Muscle layer of duodenum (tissue), 2 donors: Measurements from ENCODE around the gene LRBA.

Experiments used
- H3K27ac ChIP-seq: one replicate; pipeline ENCODE4 v1.7.0; 2013; ENCODE audit warnings: mild to moderate bottlenecking, low read length
- H3K27me3 ChIP-seq: one replicate; pipeline ENCODE4 v1.7.0; 2013; ENCODE audit warnings: low read depth, mild to moderate bottlenecking, control low read depth, low read length
- H3K36me3 ChIP-seq, 2 donors: one replicate each; pipeline ENCODE4 v1.7.0; 2013; ENCODE audit warnings: low read length in 2 of 2, control low read depth in 1 of 2, mild to moderate bottlenecking in 1 of 2; ENCODE audit not compliant: insufficient read depth in 2 of 2, control insufficient read depth in 1 of 2
- H3K4me1 ChIP-seq, 2 donors: one replicate each; pipeline ENCODE4 v1.7.0; 2013; ENCODE audit warnings: low read length in 2 of 2, mild to moderate bottlenecking in 2 of 2, control low read depth in 1 of 2, moderate library complexity in 1 of 2; ENCODE audit not compliant: insufficient read depth in 2 of 2, control insufficient read depth in 1 of 2
- H3K4me3 ChIP-seq, 2 donors: one replicate each; pipeline ENCODE4 v1.7.0; 2013; ENCODE audit warnings: low read length in 2 of 2, low read depth in 1 of 2, mild to moderate bottlenecking in 1 of 2
- H3K9me3 ChIP-seq, 2 donors: one replicate each; pipeline ENCODE4 v1.7.0; 2013; ENCODE audit warnings: low read length in 2 of 2, control low read depth in 1 of 2, mild to moderate bottlenecking in 1 of 2; ENCODE audit not compliant: control insufficient read depth in 1 of 2
- donor health status: healthy.

The LRBA gene

DNA sequence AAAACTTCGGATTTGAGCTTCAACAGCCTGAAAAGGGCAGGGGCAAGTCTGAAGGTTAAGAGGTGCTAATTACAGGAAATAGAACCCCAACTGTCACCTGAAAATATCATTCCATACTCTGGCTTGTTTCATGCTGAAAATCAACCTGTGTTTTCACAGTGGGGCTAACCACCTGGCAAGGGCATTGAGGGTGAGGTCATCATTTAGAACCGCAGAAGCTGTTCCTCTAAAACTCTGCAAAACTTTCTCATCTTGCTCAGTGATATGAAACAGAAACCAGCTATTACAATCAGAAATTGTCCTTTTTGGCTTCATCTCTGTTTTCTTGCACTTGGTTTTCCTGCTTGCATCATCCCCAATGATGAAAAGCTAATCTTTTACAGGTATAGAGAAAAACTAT lies 689.2 kb downstream of the LRBA start:
- H3K4me1 ChIP-seq, result peaks cover 0 to 6% of the 10 kb centered on the region in 2 donors
- no peak overlapping the region for H3K27ac ChIP-seq
- no peaks in the 10 kb centered on the region for H3K27me3 ChIP-seq
- no peaks in the 10 kb centered on the region for H3K9me3 ChIP-seq
- H3K36me3 ChIP-seq, result peaks cover 0 to 3% of the 10 kb centered on the region in 2 donors
- no peak overlapping the region for H3K4me3 ChIP-seq

DNA sequence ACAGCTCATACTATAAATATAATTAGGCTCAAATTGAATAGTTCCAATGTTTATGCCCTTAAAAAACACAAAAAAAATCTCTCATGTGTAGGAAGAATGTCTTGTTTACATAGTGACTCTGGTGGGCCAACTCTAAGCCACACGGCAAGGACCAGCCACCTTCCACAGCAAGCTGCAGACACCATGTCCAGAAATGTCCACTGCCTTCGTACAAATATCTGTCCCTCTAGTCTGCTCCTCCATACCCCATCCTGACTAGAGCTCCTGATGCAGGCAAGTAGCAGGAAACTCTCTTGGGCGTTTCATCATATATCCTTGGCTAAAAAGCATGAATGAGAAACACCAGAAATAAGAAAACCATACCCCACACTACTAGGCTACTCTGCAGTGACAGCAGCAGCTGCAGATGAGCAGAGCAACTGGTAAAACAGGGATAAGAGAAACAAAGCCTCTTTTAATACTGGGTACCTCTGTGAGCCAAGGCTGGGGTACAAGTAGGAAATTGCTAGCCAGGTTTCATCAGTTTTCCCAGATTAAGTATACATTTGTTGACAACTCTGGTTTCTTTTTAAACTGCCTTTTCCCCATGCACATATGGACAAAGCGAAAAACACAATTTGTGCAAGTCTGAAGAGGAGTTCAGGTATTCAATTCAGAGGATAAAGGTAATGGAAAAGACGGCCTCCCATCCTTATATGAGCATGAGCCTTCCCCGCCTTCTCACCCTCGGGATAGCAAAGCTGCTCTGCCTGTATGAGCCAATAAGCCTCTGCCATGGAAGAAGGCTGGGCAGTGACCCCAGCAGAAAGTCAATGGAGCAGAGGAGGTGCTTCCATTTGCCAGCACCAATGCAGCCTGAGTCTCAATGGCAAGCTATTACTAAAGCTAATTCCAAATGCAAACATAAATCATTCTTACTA lies 691.4 kb downstream of the LRBA start:
- Histone ChIP-seq H3K4me3 (no peak overlapping the region), H3K27ac (no peak overlapping the region), H3K4me1 (peaks cover 0 to 6% of the 10 kb centered on the region in 2 donors), H3K36me3 (peaks cover 0 to 10% of the 10 kb centered on the region in 2 donors), H3K27me3 (no peaks in the 10 kb centered on the region), H3K9me3 (no peaks in the 10 kb centered on the region)

DNA sequence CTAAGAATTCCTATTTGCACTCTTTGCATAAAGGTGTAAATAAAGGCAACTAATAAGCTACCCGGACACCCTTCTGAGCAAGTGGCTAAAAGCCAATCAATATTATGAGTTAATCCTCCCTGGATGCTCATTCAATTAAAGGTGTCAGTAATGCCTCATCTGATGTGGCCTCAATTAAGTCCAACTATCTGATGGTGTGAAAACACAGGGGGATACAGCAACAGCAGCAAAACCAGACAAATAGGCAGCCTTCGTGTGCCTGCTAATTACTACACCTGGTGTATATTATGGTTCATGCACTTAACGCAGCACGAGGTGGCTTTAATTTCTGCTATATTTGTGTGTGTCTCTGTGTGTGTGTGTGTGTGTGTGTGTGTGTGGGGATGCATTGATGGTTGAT lies 692.4 kb downstream of the LRBA start:
- H3K27ac ChIP-seq, result no peak overlapping the region
- H3K9me3 ChIP-seq, result no peaks in the 10 kb centered on the region
- H3K4me3 ChIP-seq, result no peak overlapping the region
- peaks cover 0 to 6% of the 10 kb centered on the region in 2 donors for H3K4me1 ChIP-seq
- H3K36me3 ChIP-seq, result peaks cover 0 to 10% of the 10 kb centered on the region in 2 donors
- H3K27me3 ChIP-seq, result no peaks in the 10 kb centered on the region

DNA sequence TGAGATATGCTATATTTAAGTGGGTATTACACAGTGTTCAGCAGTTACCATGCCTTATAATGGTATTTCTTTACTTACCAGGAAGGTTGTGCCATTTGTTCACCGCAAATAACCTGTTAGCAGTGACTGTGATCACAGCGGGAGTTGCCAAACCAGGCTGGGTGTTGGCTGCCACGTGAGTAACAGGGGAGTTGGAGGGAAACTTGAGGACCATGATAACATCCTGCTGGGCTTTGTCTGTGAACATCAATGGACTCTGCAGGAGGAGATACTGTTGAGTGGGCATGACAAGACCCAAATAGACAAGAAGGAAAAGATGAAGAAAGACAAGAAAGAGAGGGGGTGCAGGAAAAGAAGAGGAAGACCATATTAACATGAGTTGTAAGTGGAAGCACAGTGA lies 694.0 kb downstream of the LRBA start:
- H3K4me1 ChIP-seq, result peaks cover 0 to 6% of the 10 kb centered on the region in 2 donors
- H3K36me3 ChIP-seq, result peaks cover 0 to 10% of the 10 kb centered on the region in 2 donors
- H3K4me3 ChIP-seq, result no peak overlapping the region
- H3K27ac ChIP-seq, result no peak overlapping the region
- no peaks in the 10 kb centered on the region for H3K9me3 ChIP-seq
- H3K27me3 ChIP-seq, result no peaks in the 10 kb centered on the region

DNA sequence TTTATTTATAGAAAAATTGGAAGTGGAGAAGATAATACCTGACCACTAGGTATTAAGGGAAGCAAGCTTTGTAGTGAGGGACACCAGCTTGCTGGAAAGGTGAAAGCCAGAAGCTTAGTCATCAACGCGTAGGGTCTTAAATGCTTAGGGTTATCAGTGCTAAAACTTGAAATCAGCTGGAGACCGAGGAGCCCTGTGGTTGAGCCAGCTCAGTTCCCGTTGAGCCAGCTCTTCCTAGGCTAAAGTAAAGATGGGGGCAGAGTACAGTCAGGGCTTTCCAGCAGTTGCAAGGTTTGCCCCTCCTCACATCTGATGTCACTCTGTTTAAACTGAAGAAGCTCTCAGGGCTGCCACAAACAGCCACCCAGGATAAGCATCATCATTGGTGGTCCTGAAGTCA lies 696.1 kb downstream of the LRBA start:
- Histone ChIP-seq H3K36me3 (peaks cover 0 to 10% of the 10 kb centered on the region in 2 donors), H3K4me1 (peaks cover 0 to 6% of the 10 kb centered on the region in 2 donors), H3K4me3 (no peak overlapping the region), H3K9me3 (no peaks in the 10 kb centered on the region), H3K27me3 (no peaks in the 10 kb centered on the region), H3K27ac (no peak overlapping the region)

DNA sequence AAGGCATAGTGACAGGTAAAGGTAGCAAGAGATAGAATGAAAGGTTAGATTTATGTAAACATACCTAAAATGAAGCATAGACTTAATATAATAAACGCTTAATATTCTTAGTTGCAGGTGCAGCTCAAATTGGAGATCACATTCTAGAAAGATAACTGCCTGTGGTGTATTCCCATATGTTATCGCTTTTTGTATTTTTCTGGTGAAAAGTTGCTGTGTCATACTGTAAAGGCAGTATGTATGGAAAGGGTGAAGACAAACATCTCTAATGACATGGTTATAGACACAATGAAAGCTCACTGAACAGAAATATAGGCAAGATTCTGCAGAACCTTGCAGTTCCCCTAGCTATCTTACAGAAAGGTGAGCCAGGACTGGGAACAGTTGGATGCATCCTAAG lies 696.6 kb downstream of the LRBA start:
- H3K4me3 ChIP-seq, result no peak overlapping the region
- H3K27ac ChIP-seq, result no peak overlapping the region
- H3K27me3 ChIP-seq, result no peaks in the 10 kb centered on the region
- no peaks in the 10 kb centered on the region for H3K9me3 ChIP-seq
- H3K36me3 ChIP-seq, result peaks cover 0 to 10% of the 10 kb centered on the region in 2 donors
- peaks cover 0 to 4% of the 10 kb centered on the region in 2 donors for H3K4me1 ChIP-seq

DNA sequence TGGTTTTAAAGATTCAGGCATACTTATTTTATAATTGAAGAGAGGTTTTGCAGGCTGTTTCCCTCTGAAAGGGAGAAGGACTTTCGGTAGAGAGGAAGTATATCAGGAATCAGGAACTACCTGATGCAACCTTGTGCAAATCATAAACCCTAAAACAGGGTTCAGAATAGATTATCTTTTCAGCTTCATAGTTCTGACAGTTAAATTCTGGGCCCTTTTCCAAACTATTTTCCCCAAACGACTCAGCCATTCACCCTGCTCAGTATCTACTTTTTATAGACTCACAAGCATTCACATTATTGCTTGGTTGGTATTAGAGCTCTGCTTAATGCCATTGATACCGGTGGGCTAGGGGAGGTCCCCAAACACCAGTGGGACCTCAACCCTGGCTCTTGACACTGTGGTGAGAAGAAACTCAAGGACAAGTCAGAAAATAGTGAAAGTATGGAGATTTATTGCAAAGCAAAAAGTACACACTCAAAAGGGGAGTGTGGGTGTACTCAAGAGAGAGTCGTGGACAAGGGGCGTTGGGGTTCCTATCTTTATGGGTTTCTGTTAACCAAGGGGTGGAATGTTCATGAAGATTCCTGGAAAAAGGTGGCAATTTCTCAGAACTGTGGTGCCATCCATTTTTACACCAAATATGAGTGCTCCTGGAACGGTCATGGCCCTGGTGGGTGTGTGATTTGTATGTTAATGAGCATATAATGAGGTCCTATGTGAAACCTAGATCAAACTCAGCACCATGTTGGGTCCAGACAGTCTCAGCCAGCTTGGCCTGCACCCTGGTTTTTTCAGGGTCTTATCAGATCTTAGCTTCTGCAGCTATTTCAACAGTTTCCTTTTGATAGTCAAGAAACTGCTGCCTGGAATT lies 698.5 kb downstream of the LRBA start:
- H3K4me3 ChIP-seq, result no peak overlapping the region
- no peak overlapping the region for H3K27ac ChIP-seq
- no peaks in the 10 kb centered on the region for H3K27me3 ChIP-seq
- no peaks in the 10 kb centered on the region for H3K9me3 ChIP-seq
- peaks cover 0 to under 1% of the 10 kb centered on the region in 2 donors for H3K4me1 ChIP-seq
- H3K36me3 ChIP-seq, result peaks cover 0 to 10% of the 10 kb centered on the region in 2 donors

DNA sequence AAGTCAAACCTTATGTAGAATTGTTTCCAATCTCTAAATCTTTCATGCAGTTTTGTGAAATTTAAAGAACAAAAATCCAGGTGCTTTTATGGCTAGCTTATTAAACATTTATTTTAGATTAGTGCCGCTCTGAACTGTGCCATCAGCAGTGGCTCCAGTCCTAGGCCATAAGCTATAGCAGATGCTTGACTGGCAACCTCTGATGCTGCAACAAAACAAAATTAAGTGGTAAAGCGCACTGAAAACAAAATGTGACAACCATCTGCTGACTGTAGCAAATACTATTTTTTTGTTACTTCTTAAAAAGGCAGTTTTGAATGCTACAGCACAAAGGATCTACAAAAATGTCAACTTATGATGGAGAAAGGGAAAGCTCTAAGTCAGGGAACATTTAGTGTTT lies 699.4 kb downstream of the LRBA start:
- no peaks in the 10 kb centered on the region for H3K9me3 ChIP-seq
- H3K36me3 ChIP-seq, result peaks cover 0 to 7% of the 10 kb centered on the region in 2 donors
- no peak overlapping the region for H3K4me3 ChIP-seq
- H3K27ac ChIP-seq, result no peak overlapping the region
- H3K27me3 ChIP-seq, result no peaks in the 10 kb centered on the region
- H3K4me1 ChIP-seq, result peaks cover 0 to 5% of the 10 kb centered on the region in 2 donors

DNA sequence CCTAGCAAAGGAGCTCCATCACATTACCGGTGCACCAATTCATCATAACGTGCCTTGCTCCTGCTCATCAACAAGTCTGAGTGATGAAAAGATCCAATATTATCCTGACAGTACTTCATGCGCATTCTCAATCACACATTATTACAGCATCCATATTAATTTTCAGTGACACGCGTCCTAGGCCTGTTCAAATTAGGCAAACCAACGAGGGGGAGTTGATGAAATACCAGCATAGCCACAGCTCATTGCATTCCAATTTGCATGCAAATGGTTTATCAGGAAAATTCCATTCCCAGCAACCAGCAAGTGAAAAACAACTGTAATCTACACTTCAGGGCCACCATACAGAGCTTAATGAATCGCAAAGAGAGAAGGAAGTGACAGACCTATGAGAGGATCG lies 699.9 kb downstream of the LRBA start:
- no peaks in the 10 kb centered on the region for H3K27me3 ChIP-seq
- H3K4me1 ChIP-seq, result peaks cover 0 to 5% of the 10 kb centered on the region in 2 donors
- H3K36me3 ChIP-seq, result peaks cover 0 to 5% of the 10 kb centered on the region in 2 donors
- no peak overlapping the region for H3K4me3 ChIP-seq
- no peaks in the 10 kb centered on the region for H3K9me3 ChIP-seq
- no peak overlapping the region for H3K27ac ChIP-seq

DNA sequence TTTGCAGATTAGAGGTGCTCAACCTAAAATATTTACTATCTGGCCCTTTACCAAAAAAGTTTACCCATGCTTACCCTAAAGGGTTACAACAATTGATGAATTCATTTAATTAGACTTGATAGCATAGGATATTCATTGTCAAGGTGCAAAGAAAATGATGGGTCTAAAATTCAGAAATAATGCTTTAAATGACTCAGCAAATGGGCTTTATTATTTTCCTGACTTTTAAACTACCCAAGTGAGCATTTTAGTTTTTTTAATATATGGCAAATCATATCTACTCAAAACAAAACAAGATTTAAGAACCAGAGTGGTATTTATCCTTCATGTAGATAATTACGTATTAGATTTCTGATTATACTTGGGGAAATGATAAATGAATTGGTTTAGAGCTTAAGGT lies 701.1 kb downstream of the LRBA start:
- no peaks in the 10 kb centered on the region for H3K9me3 ChIP-seq
- no peaks in the 10 kb centered on the region for H3K36me3 ChIP-seq
- peaks cover 0 to 5% of the 10 kb centered on the region in 2 donors for H3K4me1 ChIP-seq
- H3K4me3 ChIP-seq, result no peak overlapping the region
- no peak overlapping the region for H3K27ac ChIP-seq
- no peaks in the 10 kb centered on the region for H3K27me3 ChIP-seq

DNA sequence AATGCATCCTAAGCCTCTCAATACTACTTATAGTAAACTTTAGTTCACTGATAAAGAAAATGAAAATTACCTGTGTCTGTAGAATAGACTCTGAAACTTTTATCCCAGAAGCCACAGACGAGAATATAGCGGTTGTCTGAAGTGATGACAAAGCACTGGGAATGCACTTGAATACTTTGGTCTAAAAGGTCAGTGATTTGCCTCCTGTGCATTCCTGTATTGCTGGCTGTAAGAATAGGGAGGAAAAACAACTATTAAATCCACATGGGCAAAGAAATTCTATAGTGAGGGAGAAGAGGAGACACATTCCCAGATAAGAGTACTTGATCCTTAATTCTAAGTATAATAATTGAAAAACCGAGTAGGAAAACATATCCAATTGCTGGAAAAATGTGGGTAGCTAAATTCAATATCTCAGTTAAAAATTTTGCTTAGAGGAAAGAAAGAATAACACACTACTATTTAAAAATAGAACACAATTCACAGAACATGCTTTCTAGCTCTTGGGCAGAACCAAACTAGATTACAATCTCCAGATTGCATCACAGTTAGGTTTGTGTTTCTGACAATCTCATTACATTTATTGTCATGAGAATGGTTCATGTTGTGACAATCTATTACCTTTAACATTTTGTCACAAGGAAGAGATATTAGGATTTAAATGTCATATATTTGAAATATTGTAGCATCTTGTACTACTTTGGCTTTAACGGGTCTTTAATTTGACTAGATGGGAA lies 704.8 kb downstream of the LRBA start:
- no peak overlapping the region for H3K4me3 ChIP-seq
- H3K27me3 ChIP-seq, result no peaks in the 10 kb centered on the region
- H3K27ac ChIP-seq, result peak overlapping the region; percentile 49
- no peaks in the 10 kb centered on the region for H3K9me3 ChIP-seq
- no peaks in the 10 kb centered on the region for H3K36me3 ChIP-seq
- peaks cover 0 to 5% of the 10 kb centered on the region in 2 donors for H3K4me1 ChIP-seq
